Transverse colon (tissue), 4 donors: ENCODE data around the gene C19orf38. TPM values are rescaled to one million over a fixed set of nuclear protein-coding genes. Genes with fewer than 3 reads are reported as not detected.

Source experiments
- DNase-seq: peaks from one replicate; pipeline ENCODE4 v3.0.0-alpha.2; 2019
- H3K27ac ChIP-seq, 4 donors: fragments of 200-600 bp; sonication (generic); 2 replicates each; pipeline ENCODE4 v1.5.1; 2016 to 2018; ENCODE audit warnings: inconsistent platforms in 4 of 4
- H3K27me3 ChIP-seq: fragments of 200-600 bp; sonication (generic); 2 replicates; pipeline ENCODE4 v1.5.1; 2017; ENCODE audit warnings: inconsistent platforms
- H3K36me3 ChIP-seq, 4 donors: fragments of 200-600 bp; sonication (generic); 2 replicates each; pipeline ENCODE4 v1.5.1; 2017 to 2019; ENCODE audit warnings: inconsistent platforms in 4 of 4
- H3K4me1 ChIP-seq, 4 donors: fragments of 200-600 bp; sonication (generic); 2 replicates each; pipeline ENCODE4 v1.5.1; 2017 to 2020; ENCODE audit warnings: inconsistent platforms in 4 of 4
- H3K4me3 ChIP-seq, 4 donors: fragments of 200-600 bp; sonication (generic); 1 replicate in 1 of 4; 2 replicates in 3 of 4; pipeline versions ENCODE4 v1.5.1 to v1.6.1; 2017 to 2019; ENCODE audit warnings: inconsistent platforms in 4 of 4
- H3K9me3 ChIP-seq, 2 donors: fragments of 200-600 bp; sonication (generic); 2 replicates each; pipeline ENCODE4 v1.5.1; 2017 to 2019; ENCODE audit warnings: inconsistent platforms in 2 of 2
- EP300 ChIP-seq: sonication (generic); formaldehyde crosslinking; IDR thresholded peaks from one replicate; pipeline ENCODE4 v1.6.1; 2017; ENCODE audit warnings: antibody characterized with exemption, low read depth
- POLR2A ChIP-seq: fragments of 450-650 bp; IDR thresholded peaks from one replicate; pipeline ENCODE4 v1.6.1; 2016; ENCODE audit warnings: antibody characterized with exemption, mild to moderate bottlenecking, moderate library complexity
- POLR2AphosphoS5 ChIP-seq, 3 donors: sonication (generic); formaldehyde crosslinking; IDR thresholded peaks; one replicate each; pipeline ENCODE4 v1.6.1; 2016; ENCODE audit warnings: antibody characterized with exemption in 3 of 3
- WGBS, 2 donors: methylation state at CpG; one replicate each; pipeline ENCODE4 v1.1.5; 2018; ENCODE audit warnings: low coverage in 1 of 2; 5-methylcytosine and 5-hydroxymethylcytosine counted together
- in situ Hi-C, 4 donors: fragments of 200-750 bp; cut with MboI; loops; one replicate each; pipeline versions ENCODE4 v1.15.0 to v1.15.1; 2017; ENCODE audit warnings: low sequenced_read_pairs in 3 of 4, low pct_ligation_motif_present in 1 of 4, low pct_unique_long_range_greater_than_20kb in 1 of 4
- intact Hi-C: fragments of 100-400 bp; cut with DNase I; formaldehyde crosslinking; loops from one replicate; pipeline ENCODE4 v1.15.1; 2023; ENCODE audit warnings: low total_unique reads
- total RNA-seq, 4 donors: library from RNA; depleted of rRNA; stranded (reverse); fragments of >200 nt; gene quantifications; one replicate each; pipeline ENCODE4 v1.1.0, GENCODE V29; 2016
- TF ChIP-seq, protein P1 (sequence below), 5 experiments: fragments of 200-600 bp in 3 of 5; fragments of 450-650 bp in 2 of 5; sonication (generic) in 3 of 5; IDR thresholded peaks; 1 replicate in 2 of 5; 2 replicates in 3 of 5; pipeline ENCODE4 v1.5.1; 2016 to 2017; ENCODE audit warnings: antibody characterized with exemption in 5 of 5, inconsistent platforms in 3 of 5, mild to moderate bottlenecking in 2 of 5, moderate library complexity in 1 of 5

Gene C19orf38
- total RNA-seq, 4 donors from 2014 or later: 0.79 to 1.8 (median 0.96) TPM; not detected in 1

DNA sequence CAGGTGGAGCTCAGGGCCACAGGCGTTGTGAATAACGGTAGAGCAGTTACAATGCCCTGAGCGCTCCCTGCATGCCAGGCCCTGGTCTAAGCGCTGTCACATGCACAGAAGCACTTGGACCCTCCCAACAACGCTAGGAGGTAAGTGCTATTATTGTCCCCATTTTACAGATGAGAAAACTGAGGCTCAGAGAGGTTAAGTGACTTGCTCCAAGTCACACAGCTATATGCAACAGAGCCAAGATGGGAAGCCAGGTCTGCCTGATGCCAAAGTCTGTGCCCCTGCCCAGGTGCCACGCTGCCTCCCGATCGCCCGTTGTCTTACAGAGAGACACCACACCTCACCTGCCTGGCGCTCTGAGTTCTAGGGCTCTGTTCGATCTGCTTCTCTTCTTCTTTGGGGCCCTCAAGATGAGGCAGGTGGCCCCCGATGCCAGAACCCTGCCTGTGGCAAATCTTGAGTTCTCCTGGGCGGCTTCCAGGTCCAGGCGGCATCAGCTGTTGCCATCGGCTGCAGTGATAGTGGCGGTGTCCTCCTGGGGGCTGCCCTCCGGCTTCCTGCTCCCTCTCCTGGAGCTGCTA is 60.3 kb downstream of the C19orf38 start:
- H3K36me3 ChIP-seq: peaks cover 0 to 41% (median 20%) of the 10 kb centered on the region in 4 donors
- TF ChIP-seq POLR2A: no peak
- WGBS, 2 donors: 95% methylated on average over 15 of the region's 17 CpGs; no CpG with 5 or more reads in 1 of the 2 donors

DNA sequence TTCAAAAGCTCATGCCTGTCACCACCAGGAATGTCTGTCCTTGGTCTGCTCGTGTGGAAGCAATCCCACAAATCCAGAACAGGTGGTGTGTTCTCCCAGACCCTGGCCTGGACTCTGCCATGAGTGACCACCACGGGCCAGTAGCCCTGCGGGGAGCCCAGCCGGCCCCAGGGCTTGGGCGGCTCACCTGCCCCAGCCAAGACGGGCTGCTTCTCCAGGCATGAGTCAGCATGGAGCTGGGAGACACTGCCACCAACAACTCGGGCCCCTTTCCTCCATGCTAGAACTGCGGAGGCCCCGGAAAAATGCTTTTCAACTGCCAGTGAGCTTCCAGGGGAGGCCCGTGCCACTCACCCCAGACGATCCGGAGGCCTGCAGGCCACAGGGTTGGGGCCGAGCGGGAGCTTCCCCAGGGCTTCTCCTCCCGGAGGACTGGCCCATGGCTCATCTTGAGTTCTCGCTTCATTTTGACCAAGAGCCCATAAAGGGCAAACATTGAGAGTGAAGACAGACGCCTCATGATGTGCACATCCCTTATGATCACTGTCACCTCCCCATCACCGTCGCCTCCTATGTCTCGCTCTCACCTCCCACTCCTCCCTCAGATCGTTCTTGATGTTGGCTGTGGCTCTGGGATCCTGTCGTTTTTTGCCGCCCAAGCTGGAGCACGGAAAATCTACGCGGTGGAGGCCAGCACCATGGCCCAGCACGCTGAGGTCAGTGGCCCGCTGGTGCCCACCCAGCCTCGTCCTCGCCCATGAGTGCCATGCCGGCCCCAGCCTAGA is 63.6 kb downstream of the C19orf38 start:
- no peak overlapping the region for H3K4me3 ChIP-seq
- no peaks in the 10 kb centered on the region for H3K9me3 ChIP-seq
- H3K27ac ChIP-seq: no peak overlapping the region
- WGBS, 2 donors: 92 to 100% methylated on average over 1 to 31 of the region's 31 CpGs
- in situ Hi-C loops: no loop called here
- no peaks in the 10 kb centered on the region for H3K27me3 ChIP-seq
- TF ChIP-seq POLR2AphosphoS5 (IDR thresholded peaks at IDR 0.05) (no peak), POLR2A (no peak), EP300 (no peak)
- TF ChIP-seq, protein P1, sequence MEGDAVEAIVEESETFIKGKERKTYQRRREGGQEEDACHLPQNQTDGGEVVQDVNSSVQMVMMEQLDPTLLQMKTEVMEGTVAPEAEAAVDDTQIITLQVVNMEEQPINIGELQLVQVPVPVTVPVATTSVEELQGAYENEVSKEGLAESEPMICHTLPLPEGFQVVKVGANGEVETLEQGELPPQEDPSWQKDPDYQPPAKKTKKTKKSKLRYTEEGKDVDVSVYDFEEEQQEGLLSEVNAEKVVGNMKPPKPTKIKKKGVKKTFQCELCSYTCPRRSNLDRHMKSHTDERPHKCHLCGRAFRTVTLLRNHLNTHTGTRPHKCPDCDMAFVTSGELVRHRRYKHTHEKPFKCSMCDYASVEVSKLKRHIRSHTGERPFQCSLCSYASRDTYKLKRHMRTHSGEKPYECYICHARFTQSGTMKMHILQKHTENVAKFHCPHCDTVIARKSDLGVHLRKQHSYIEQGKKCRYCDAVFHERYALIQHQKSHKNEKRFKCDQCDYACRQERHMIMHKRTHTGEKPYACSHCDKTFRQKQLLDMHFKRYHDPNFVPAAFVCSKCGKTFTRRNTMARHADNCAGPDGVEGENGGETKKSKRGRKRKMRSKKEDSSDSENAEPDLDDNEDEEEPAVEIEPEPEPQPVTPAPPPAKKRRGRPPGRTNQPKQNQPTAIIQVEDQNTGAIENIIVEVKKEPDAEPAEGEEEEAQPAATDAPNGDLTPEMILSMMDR (IDR thresholded peaks at IDR 0.05): no peak
- no peak for DNase-seq
- H3K4me1 ChIP-seq: no peaks in the 10 kb centered on the region
- intact Hi-C loops: no loop called here
- peaks cover 0 to 49% (median 20%) of the 10 kb centered on the region in 4 donors for H3K36me3 ChIP-seq

More for the DNA sequence above, 60.3 kb downstream of the C19orf38 start:
- Histone ChIP-seq H3K27me3 (no peaks in the 10 kb centered on the region), H3K4me1 (no peaks in the 10 kb centered on the region), H3K27ac (no peak overlapping the region), H3K9me3 (no peaks in the 10 kb centered on the region), H3K4me3 (no peak overlapping the region)
- intact Hi-C loops: loop anchor here (10.0 kb wide), 1 partner anchor 1124 kb away; no protein-coding TSS in a partner anchor
- DNase-seq: no peak
- in situ Hi-C loops: no loop called here

- intact Hi-C loops (no loop called here), in situ Hi-C loops (no loop called here)
- Histone ChIP-seq H3K4me1 (no peaks in the 10 kb centered on the region), H3K36me3 (peaks cover 0 to 46% (median 20%) of the 10 kb centered on the region in 4 donors), H3K4me3 (no peak overlapping the region), H3K27ac (no peak overlapping the region), H3K27me3 (no peaks in the 10 kb centered on the region), H3K9me3 (no peaks in the 10 kb centered on the region)
- 95 to 98% methylated on average over 4 to 17 of the region's 18 CpGs for WGBS, 2 donors
- no peak for DNase-seq
- TF ChIP-seq POLR2A: no peak
- TF ChIP-seq EP300: no peak
- TF ChIP-seq, protein P1 (IDR thresholded peaks at IDR 0.05): no peak
- no peak for TF ChIP-seq POLR2AphosphoS5 (IDR thresholded peaks at IDR 0.05)
Observed at GRCh38 chr19:10912619-10913018, 64.4 kb downstream of the C19orf38 start.

DNA sequence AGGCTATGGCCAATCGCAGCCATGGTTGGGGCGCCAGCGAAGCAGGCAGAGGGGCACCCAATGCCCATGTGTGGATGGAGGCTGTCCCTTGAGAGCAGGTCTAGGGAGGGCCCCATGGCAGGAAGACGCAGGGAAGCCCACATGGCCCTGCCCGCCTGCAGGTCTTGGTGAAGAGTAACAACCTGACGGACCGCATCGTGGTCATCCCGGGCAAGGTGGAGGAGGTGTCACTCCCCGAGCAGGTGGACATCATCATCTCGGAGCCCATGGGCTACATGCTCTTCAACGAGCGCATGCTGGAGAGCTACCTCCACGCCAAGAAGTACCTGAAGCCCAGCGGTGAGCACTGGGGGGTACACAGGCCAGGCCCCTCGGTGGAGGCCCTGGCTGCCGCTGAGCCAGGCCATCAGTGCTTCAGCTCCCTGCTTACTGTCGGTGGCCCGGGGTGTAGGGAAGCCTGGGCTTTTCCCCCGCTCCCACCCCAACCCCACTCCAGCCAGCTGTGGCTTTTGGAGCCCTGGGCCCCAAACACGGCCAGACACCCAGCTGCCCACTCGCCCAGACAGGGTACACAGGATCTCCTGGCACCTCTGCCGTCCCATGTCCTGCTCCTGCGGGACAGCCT is 65.6 kb downstream of the C19orf38 start:
- TF ChIP-seq, protein P1 (IDR thresholded peaks at IDR 0.05): no peak
- intact Hi-C loops: no loop called here
- Histone ChIP-seq H3K36me3 (peaks cover 0 to 36% (median 16%) of the 10 kb centered on the region in 4 donors), H3K4me3 (no peak overlapping the region), H3K4me1 (no peaks in the 10 kb centered on the region), H3K27ac (no peak overlapping the region), H3K27me3 (no peaks in the 10 kb centered on the region), H3K9me3 (no peaks in the 10 kb centered on the region)
- DNase-seq: no peak
- in situ Hi-C loops: no loop called here
- WGBS, 2 donors: 95% methylated on average over 18 of the region's 24 CpGs; no CpG with 5 or more reads in 1 of the 2 donors
